ENCODE data around the gene ABCC1.

Gene ABCC1

DNA sequence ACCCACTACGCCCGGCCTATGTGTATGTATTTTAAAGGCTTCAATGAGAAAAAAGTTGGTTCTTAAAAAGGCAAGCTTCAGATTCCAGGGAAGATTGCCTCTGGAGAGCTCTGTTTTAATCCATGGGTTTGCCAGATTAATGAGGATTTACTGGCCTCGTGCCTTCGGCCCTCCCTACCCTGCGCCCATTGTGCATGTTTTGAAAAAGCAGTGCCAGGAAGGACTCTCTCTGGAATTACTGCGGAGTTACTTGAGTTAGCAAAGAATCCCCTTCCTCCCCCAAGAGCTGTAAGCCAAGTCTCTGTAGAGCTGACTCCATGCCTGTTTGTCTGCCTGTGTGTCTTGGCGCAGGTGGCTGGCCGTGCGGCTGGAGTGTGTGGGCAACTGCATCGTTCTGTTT is 175.0 kb downstream of the ABCC1 start:
- no peak for DNase-seq (ENCODE audit: low read depth)
- no peak overlapping the region for H3K4me3 ChIP-seq (ENCODE audit: low read depth, low read length)
- no peak for TF ChIP-seq CTCF (conservative IDR thresholded peaks at IDR 0.05; ENCODE audit: low read depth, low read length)

DNA sequence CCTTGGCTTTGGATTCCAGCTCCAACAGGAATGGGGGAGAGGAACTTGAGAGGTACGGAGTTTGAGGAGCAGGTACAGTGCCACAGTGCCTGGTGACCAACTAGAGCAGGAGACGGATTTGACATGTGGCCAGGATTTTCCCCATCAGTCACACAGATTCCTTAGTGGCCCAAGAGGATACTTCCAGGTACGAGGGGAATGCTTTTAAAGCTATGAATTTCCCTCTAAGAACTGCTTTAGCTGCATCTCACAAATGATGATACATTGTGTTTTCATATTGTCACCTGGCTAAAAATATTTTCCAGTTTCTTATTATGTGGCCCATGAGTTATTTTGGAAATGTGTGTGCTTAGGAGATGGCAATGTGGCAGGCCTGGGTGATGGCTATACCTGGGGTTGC is 175.6 kb downstream of the ABCC1 start:
- H3K4me3 ChIP-seq (ENCODE audit: low read depth, low read length): no peak overlapping the region
- no peak for DNase-seq (ENCODE audit: low read depth)
- TF ChIP-seq CTCF (conservative IDR thresholded peaks at IDR 0.05; ENCODE audit: low read depth, low read length): no peak

- no peak for DNase-seq (ENCODE audit: low read depth)
These were observed 177.5 kb downstream of the ABCC1 start for GRCh38 chr16:16126896-16127295.

GRCh38 chr16:16127469-16128116 is 178.2 kb downstream of the ABCC1 start:
- TF ChIP-seq CTCF (conservative IDR thresholded peaks at IDR 0.05; ENCODE audit: low read depth, low read length): peak; percentile 89
- DNase-seq (ENCODE audit: low read depth): peak; percentile 86
- no peak overlapping the region for H3K4me3 ChIP-seq (ENCODE audit: low read depth, low read length)

More at GRCh38 chr16:16126896-16127295, 177.5 kb downstream of the ABCC1 start:
- no peak overlapping the region for H3K4me3 ChIP-seq (ENCODE audit: low read depth, low read length)
- no peak for TF ChIP-seq CTCF (conservative IDR thresholded peaks at IDR 0.05; ENCODE audit: low read depth, low read length)

DNA sequence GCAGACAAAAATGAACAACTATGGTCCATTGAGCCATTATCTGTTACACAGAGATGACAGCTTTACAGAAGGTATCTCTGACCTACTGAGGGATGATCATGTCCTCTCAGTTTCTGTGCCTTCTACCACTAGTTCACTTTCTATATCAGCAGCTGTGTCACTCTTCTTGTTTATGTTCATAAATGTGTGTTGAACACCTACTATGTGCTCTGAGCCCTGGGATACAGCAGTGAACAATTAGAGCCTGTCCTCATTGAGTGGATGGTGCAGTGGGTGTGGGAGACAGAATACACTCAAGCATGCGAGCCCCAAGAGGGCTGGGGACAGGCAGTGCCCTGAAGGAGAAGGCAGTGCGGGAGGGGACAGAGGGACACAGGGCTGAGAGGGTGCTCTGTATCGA is 181.8 kb downstream of the ABCC1 start:
- TF ChIP-seq CTCF (conservative IDR thresholded peaks at IDR 0.05; ENCODE audit: low read depth, low read length): no peak
- no peak overlapping the region for H3K4me3 ChIP-seq (ENCODE audit: low read depth, low read length)
- no peak for DNase-seq (ENCODE audit: low read depth)

DNA sequence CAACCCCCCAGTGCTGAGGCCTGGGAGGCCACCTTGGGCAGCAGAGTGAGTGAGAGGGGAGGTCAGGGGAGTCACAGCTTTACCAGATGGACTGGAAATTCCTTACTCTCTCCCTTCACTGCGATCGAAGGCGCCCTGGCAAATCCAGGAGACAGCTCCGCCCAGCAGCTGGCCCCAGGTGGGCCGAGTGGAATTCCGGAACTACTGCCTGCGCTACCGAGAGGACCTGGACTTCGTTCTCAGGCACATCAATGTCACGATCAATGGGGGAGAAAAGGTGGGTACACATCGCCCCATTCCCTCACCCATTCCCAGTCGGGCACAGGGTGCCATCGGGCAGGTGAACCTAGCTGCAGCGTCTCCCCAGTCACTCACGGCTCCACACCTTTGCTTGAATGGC is 182.2 kb downstream of the ABCC1 start:
- no peak for TF ChIP-seq CTCF (conservative IDR thresholded peaks at IDR 0.05; ENCODE audit: low read depth, low read length)
- H3K4me3 ChIP-seq (ENCODE audit: low read depth, low read length): no peak overlapping the region
- DNase-seq (ENCODE audit: low read depth): no peak

DNA sequence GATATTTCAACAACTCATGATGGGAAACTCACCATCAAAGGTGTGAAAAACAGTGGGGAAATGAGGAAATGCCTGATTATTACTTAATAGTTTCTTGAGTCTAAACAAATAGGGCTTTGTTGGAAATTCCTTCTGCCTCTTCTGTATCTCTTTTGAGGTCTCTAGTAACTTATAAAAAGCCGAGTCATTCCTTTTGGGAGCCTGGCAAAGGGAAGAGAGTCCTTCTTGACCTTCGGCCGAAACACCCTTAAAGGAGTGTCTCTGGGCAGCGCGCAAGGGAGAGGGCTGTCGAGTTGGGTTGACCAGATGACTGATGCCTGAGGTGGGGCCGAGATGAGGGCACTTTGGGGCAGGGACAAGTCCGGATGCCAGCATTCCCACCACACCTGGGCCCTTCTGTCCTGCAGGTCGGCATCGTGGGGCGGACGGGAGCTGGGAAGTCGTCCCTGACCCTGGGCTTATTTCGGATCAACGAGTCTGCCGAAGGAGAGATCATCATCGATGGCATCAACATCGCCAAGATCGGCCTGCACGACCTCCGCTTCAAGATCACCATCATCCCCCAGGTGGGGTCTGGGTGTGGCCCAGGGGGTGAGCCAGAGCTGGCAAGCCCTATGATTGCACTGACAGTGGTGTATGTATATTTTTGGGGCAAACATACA is 184.7 kb downstream of the ABCC1 start:
- no peak for DNase-seq (ENCODE audit: low read depth)
- no peak for TF ChIP-seq CTCF (conservative IDR thresholded peaks at IDR 0.05; ENCODE audit: low read depth, low read length)
- no peak overlapping the region for H3K4me3 ChIP-seq (ENCODE audit: low read depth, low read length)

Measured in choroid plexus epithelial cell (primary cell).